SK-N-SH (cell line): ENCODE results near the gene DBR1. TPM values are rescaled to one million over a fixed set of nuclear protein-coding genes. Genes with fewer than 3 reads are reported as not detected.

Experiments used
- CTCF ChIA-PET: fragments of 300-600, 350-600 bp; formaldehyde crosslinking; extraction: SDS; loops from one replicate; lab custom pipeline; 2021; lab: Yijun Ruan, JAX
- POLR2A ChIA-PET: fragments of 350-600 bp; sonication (Branson Sonifier 250); formaldehyde crosslinking; extraction: SDS; loops from one replicate; lab custom pipeline; 2020; ENCODE audit warnings: antibody characterized with exemption, inconsistent platforms; lab: Yijun Ruan, JAX
- DNase-seq: peaks from one replicate; pipeline ENCODE4 v3.0.0; 2012
- H2AFZ ChIP-seq: fragments of 200-600 bp; sonication (generic); 2 replicates; pipeline ENCODE4 v1.8.1; 2016; ENCODE audit warnings: antibody characterized with exemption, mild to moderate bottlenecking, low read depth
- H3F3A ChIP-seq: fragments of 200-600 bp; sonication (generic); replicated peaks from 2 replicates; pipeline ENCODE3; 2016; ENCODE audit warnings: antibody characterized with exemption, mild to moderate bottlenecking; ENCODE audit not compliant: insufficient read depth
- H3K27ac ChIP-seq, 2 experiments: fragments of 200-500 bp in 1 of 2; fragments of 200-600 bp in 1 of 2; sonication (Bioruptor generic) in 1 of 2; sonication (generic), shearing (Covaris generic) in 1 of 2; 2 replicates each; pipeline versions ENCODE4 v1.5.1 to v1.6.1; 2014 to 2016; ENCODE audit warnings: low read depth in 2 of 2, inconsistent platforms in 1 of 2, low read length in 1 of 2, mild to moderate bottlenecking in 1 of 2, mixed read lengths in 1 of 2
- H3K27me3 ChIP-seq: fragments of 200-600 bp; sonication (generic), shearing (Covaris generic); 2 replicates; pipeline ENCODE4 v1.6.1; 2016; ENCODE audit warnings: mixed run types; ENCODE audit not compliant: insufficient read depth
- H3K36me3 ChIP-seq, 2 experiments: fragments of 200-500 bp in 1 of 2; fragments of 200-600 bp in 1 of 2; sonication (Bioruptor generic) in 1 of 2; sonication (generic) in 1 of 2; replicated peaks in 1 of 2; 2 replicates each; pipeline versions ENCODE3 to v1.5.1; 2014 to 2016; ENCODE audit warnings: low read length in 1 of 2, mild to moderate bottlenecking in 1 of 2; ENCODE audit not compliant: insufficient read depth in 2 of 2, control insufficient read depth in 1 of 2
- H3K4me1 ChIP-seq, 2 experiments: fragments of 200-500 bp in 1 of 2; fragments of 200-600 bp in 1 of 2; sonication (Bioruptor generic) in 1 of 2; sonication (generic), shearing (Covaris generic) in 1 of 2; 2 replicates each; pipeline versions ENCODE4 v1.5.1 to v1.6.1; 2014 to 2016; ENCODE audit warnings: low read depth in 1 of 2, low read length in 1 of 2, mixed run types in 1 of 2; ENCODE audit not compliant: insufficient read depth in 2 of 2, control insufficient read depth in 1 of 2
- H3K4me2 ChIP-seq: fragments of 200-600 bp; sonication (generic), shearing (Covaris generic); 2 replicates; pipeline ENCODE4 v1.6.1; 2017; ENCODE audit warnings: mixed run types
- H3K4me3 ChIP-seq, 2 experiments: fragments of 200-500 bp in 1 of 2; fragments of 200-600 bp in 1 of 2; sonication (Bioruptor generic) in 1 of 2; sonication (generic), shearing (Covaris generic) in 1 of 2; 2 replicates each; pipeline versions ENCODE4 v1.5.1 to v1.8.1; 2014 to 2016; ENCODE audit warnings: low read depth in 2 of 2, inconsistent platforms in 1 of 2, low read length in 1 of 2, mild to moderate bottlenecking in 1 of 2, mixed read lengths in 1 of 2, moderate library complexity in 1 of 2
- H3K79me2 ChIP-seq: fragments of 200-600 bp; sonication (generic); 2 replicates; pipeline ENCODE4 v1.8.1; 2017; ENCODE audit warnings: mild to moderate bottlenecking; ENCODE audit not compliant: insufficient read depth
- H3K9ac ChIP-seq: fragments of 200-600 bp; sonication (generic); 2 replicates; pipeline ENCODE4 v1.6.1; 2017; ENCODE audit warnings: mixed run types
- H3K9me2 ChIP-seq: fragments of 200-600 bp; sonication (generic); 2 replicates; pipeline ENCODE4 v1.6.1; 2017; ENCODE audit warnings: mixed run types
- H3K9me3 ChIP-seq: fragments of 200-600 bp; sonication (generic); 2 replicates; pipeline ENCODE4 v1.6.1; 2017; ENCODE audit warnings: mixed run types, mild to moderate bottlenecking, moderate library complexity
- H4K20me1 ChIP-seq: fragments of 200-600 bp; sonication (generic); 2 replicates; pipeline ENCODE4 v1.6.1; 2017; ENCODE audit warnings: mild to moderate bottlenecking, mixed run types; ENCODE audit not compliant: insufficient read depth
- CTCF ChIP-seq: fragments of 200-600 bp; sonication (generic); IDR thresholded peaks from 2 replicates; pipeline ENCODE4 v1.6.1; 2017; ENCODE audit warnings: antibody characterized with exemption, mild to moderate bottlenecking, moderate library complexity
- ELF1 ChIP-seq: IDR thresholded peaks from 2 replicates; pipeline ENCODE4 v1.4.0; 2012
- EP300 ChIP-seq, 2 experiments: IDR thresholded peaks; 2 replicates each; pipeline versions ENCODE4 v1.4.0 to v1.6.1; 2012; ENCODE audit warnings: borderline replicate concordance in 1 of 2, low read depth in 1 of 2, low read length in 1 of 2
- JUND ChIP-seq: IDR thresholded peaks from 2 replicates; pipeline ENCODE4 v1.4.0; 2012
- MXI1 ChIP-seq: IDR thresholded peaks from 2 replicates; pipeline ENCODE4 v1.6.1; 2012; ENCODE audit warnings: mild to moderate bottlenecking, low read depth, low read length, improper control_type of control experiment
- NFIC ChIP-seq: IDR thresholded peaks from 2 replicates; pipeline ENCODE4 v1.4.0; 2012; ENCODE audit warnings: borderline replicate concordance
- NRF1 ChIP-seq: IDR thresholded peaks from 2 replicates; pipeline ENCODE4 v1.6.1; 2012; ENCODE audit warnings: low read depth, mild to moderate bottlenecking, low read length
- RAD21 ChIP-seq: IDR thresholded peaks from 2 replicates; pipeline ENCODE4 v1.6.1; 2012; ENCODE audit warnings: mild to moderate bottlenecking, low read length
- REST ChIP-seq: IDR thresholded peaks from 2 replicates; pipeline ENCODE4 v1.6.1; 2012; ENCODE audit warnings: mild to moderate bottlenecking, low read depth, low read length, moderate library complexity
- SIN3A ChIP-seq: IDR thresholded peaks from 2 replicates; pipeline ENCODE4 v1.6.1; 2012; ENCODE audit warnings: low read depth, mild to moderate bottlenecking, low read length, moderate library complexity, borderline replicate concordance
- SMC3 ChIP-seq: IDR thresholded peaks from 2 replicates; pipeline ENCODE4 v1.6.1; 2012; ENCODE audit warnings: low read depth, low read length, improper control_type of control experiment
- TAF1 ChIP-seq: IDR thresholded peaks from 2 replicates; pipeline ENCODE4 v1.6.1; 2012; ENCODE audit warnings: low read depth, mild to moderate bottlenecking, low read length, moderate library complexity, borderline replicate concordance
- TCF12 ChIP-seq: IDR thresholded peaks from 2 replicates; pipeline ENCODE4 v1.4.0; 2012
- USF2 ChIP-seq: fragments of 150-350 bp; IDR thresholded peaks from 2 replicates; pipeline ENCODE4 v1.6.1; 2017; ENCODE audit warnings: antibody characterized with exemption, low read length, low read depth, borderline replicate concordance
- WGBS: methylation state at CpG from one replicate; pipeline ENCODE4 v1.1.6; 2017; ENCODE audit warnings: low lambda C conversion rate; 5-methylcytosine and 5-hydroxymethylcytosine counted together
- polyA plus RNA-seq, 3 experiments: library from polyadenylated mRNA; depleted of rRNA; stranded (reverse); fragments of >200 nt; gene quantifications; 2 replicates each; pipeline ENCODE4 v1.2.3, GENCODE V29; 2012
- TF ChIP-seq, protein P1 (sequence below): IDR thresholded peaks from 2 replicates; pipeline ENCODE4; 2012

The DBR1 gene
- polyA plus RNA-seq, 1 of the 3 experiments (the other 2 are of a cell fraction), result 9.2 TPM

GRCh38 chr3:138118612-138119422 lies 55.9 kb downstream of the DBR1 start:
- H4K20me1 ChIP-seq, result no peaks in the 10 kb centered on the region
- peak; percentile 73 for DNase-seq
- H3K4me1 ChIP-seq, result peaks cover 4 to 13% of the 10 kb centered on the region in 2 experiments; a peak in 3 of 4 replicates
- H3K27me3 ChIP-seq, result no peaks in the 10 kb centered on the region
- POLR2A ChIA-PET, result no interaction called here
- CTCF ChIA-PET, result interaction anchor here (0.6 to 3.4 kb wide), 37 partner anchors 9 to 1008 kb away, joined by 3 to 69 read pairs (median 3); partner anchors contain the start of genes A4GNT and DBR1
- H3K9me3 ChIP-seq, result no peaks in the 10 kb centered on the region
- H3K4me2 ChIP-seq, result no peak overlapping the region
- TF ChIP-seq NFIC, result no peak
- TF ChIP-seq SMC3, result peak; percentile 95
- peak; percentile 84 for TF ChIP-seq CTCF
- TF ChIP-seq REST, result no peak
- peak; percentile 88 for TF ChIP-seq RAD21
- H3K36me3 ChIP-seq, result no peaks in the 10 kb centered on the region
- H2AFZ ChIP-seq, result peak overlapping the region; percentile 17; the same call in 1 of the 2 replicates
- 37% methylated on average over 8 of the region's 8 CpGs for WGBS
- H3K4me3 ChIP-seq, result no peak overlapping the region; a peak in 1 of 4 replicates
- H3F3A ChIP-seq, result peaks cover 14% of the 10 kb centered on the region
- H3K9ac ChIP-seq, result no peak overlapping the region
- H3K79me2 ChIP-seq, result peaks cover 11% of the 10 kb centered on the region
- H3K9me2 ChIP-seq, result no peaks in the 10 kb centered on the region; the same call in 1 of the 2 replicates
- no peak overlapping the region for H3K27ac ChIP-seq

DNA sequence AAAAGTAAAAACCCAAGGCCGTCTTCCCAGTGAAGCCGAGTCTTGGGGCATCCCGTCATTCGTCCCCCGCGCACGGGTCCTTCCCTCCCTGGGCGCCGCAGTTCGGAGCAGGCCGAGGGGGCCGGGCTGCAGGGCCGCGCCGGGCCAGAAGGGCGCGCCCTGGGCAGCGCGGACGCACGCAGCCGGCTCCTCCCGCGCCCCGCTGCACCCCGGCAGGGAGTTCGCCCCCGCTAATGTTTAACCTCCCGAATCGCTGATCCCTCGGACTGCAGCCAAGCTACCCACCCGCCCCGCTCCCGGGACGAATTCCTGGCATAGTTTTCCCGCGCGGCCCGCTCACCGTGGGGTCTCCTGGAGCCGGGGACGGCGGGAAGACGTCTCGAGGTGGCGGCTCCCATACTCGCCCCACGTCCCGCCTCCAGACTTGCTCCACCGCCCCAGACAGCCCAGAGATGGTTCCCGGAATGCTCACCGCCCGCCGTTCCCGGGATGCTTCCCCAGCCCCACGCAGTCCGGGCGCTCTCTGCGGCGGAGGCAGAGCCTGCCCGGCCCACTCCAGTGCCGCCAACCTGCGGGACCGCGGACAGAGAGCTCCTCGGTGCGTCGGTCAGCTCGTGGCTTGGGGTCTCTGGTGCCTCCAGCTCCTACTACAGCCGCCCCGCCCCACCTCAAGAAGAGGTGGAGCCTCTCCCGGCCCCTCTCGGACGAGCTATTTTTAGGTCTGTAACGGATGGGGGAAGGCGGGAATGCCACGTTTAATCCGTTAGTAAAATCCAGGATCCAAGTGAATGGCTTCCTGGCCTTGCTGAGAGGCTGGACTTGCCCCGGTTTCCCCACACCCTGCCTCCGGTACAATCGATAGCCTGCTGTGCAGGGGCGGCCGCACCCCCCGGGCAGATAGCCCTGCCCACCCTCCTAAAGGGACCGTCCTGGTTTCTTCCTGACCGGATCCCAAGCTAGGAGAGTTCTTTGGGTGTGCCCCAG lies 59.4 kb downstream of the DBR1 start, which contains the start of gene DZIP1L:
Gene DZIP1L (minus strand): TSS at position 621 of the 984 bp plus-strand sequence. CDS start 11,637 bp downstream, outside the sequence.
- ChIA-PET POLR2A (interaction anchor here (0.7 to 2.6 kb wide), 6 partner anchors 11 to 72 kb away, joined by 3 to 16 read pairs (median 4); partner anchors contain the start of genes ARMC8 and DBR1), CTCF (interaction anchor here (0.6 to 1.8 kb wide), 11 partner anchors 9 to 77 kb away, joined by 3 to 8 read pairs (median 4); no protein-coding TSS in a partner anchor)
- 0% methylated on average over 27 of the region's 86 CpGs for WGBS
- peak within 1 kb of the TSS; percentile 87 for H2AFZ ChIP-seq
- peaks cover 46% of the 10 kb centered on the region for H3K79me2 ChIP-seq
- H3K4me1 ChIP-seq, result peaks cover 13 to 18% of the 10 kb centered on the region in 2 experiments; a peak in 3 of 4 replicates
- peaks cover 10 to 14% of the 10 kb centered on the region in 2 experiments for H3K36me3 ChIP-seq
- H3K9me3 ChIP-seq, result no peaks in the 10 kb centered on the region
- no peaks in the 10 kb centered on the region for H3K27me3 ChIP-seq
- peaks cover 14% of the 10 kb centered on the region for H3F3A ChIP-seq
- H3K27ac ChIP-seq, result peak within 1 kb of the TSS; percentile 89 to 94
- peak within 1 kb of the TSS; percentile 88 for H3K9ac ChIP-seq
- DNase-seq, result peak; percentile 90
- H3K4me2 ChIP-seq, result peak within 1 kb of the TSS; percentile 84
- H4K20me1 ChIP-seq, result no peaks in the 10 kb centered on the region
- peak within 1 kb of the TSS; percentile 85 to 93 for H3K4me3 ChIP-seq
- H3K9me2 ChIP-seq, result no peaks in the 10 kb centered on the region
- TF ChIP-seq EP300 (IDR thresholded peaks at IDR 0.05; ENCODE audit: borderline replicate concordance in 1 of 2, low read depth in 1 of 2, low read length in 1 of 2), result peak in 1 of 2 experiments; percentile 40; a peak in 1 of 4 replicates
- TF ChIP-seq NRF1, result 0 out of 2 replicates have a peak, but pooled peaks have one; percentile 29
- TF ChIP-seq, protein P1, sequence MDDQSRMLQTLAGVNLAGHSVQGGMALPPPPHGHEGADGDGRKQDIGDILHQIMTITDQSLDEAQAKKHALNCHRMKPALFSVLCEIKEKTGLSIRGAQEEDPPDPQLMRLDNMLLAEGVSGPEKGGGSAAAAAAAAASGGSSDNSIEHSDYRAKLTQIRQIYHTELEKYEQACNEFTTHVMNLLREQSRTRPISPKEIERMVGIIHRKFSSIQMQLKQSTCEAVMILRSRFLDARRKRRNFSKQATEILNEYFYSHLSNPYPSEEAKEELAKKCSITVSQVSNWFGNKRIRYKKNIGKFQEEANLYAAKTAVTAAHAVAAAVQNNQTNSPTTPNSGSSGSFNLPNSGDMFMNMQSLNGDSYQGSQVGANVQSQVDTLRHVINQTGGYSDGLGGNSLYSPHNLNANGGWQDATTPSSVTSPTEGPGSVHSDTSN, result no peak
- TF ChIP-seq NFIC, result 0 out of 2 replicates have a peak, but pooled peaks have one; percentile 26
- TF ChIP-seq JUND, result no peak
- no peak for TF ChIP-seq USF2
- peak; percentile 31; the same call in 1 of the 2 replicates for TF ChIP-seq SIN3A
- TF ChIP-seq ELF1, result no peak
- TF ChIP-seq TCF12, result 0 out of 2 replicates have a peak, but pooled peaks have one; percentile 4
- TF ChIP-seq MXI1, result peak; percentile 23; the same call in 1 of the 2 replicates
- peak; percentile 47 for TF ChIP-seq TAF1
